RWPE1 (cell line): ENCODE measurements around the gene ABCA13.

Experiments
- CTCF ChIA-PET: fragments of 350-600 bp; sonication (Branson Sonifier 250); formaldehyde crosslinking; extraction: SDS; loops from one replicate; lab custom pipeline; 2021; lab: Yijun Ruan, JAX
- POLR2A ChIA-PET: fragments of 400-600 bp; formaldehyde crosslinking; extraction: SDS; loops from one replicate; lab custom pipeline; 2020; ENCODE audit warnings: antibody characterized with exemption; ENCODE audit not compliant: low non-redundant PET; lab: Yijun Ruan, JAX
- DNase-seq: peaks from one replicate; pipeline ENCODE4 v3.0.0; 2012; ENCODE audit warnings: low spot score
- H3K27ac ChIP-seq: fragments of 450-650 bp; 2 replicates; pipeline ENCODE4 v1.5.1; 2017
- TF ChIP-seq, protein P1 (sequence below): fragments of 450-650 bp; conservative IDR thresholded peaks from 2 replicates; pipeline ENCODE4 v1.5.1; 2017; ENCODE audit warnings: low read depth, mild to moderate bottlenecking

Gene ABCA13

DNA sequence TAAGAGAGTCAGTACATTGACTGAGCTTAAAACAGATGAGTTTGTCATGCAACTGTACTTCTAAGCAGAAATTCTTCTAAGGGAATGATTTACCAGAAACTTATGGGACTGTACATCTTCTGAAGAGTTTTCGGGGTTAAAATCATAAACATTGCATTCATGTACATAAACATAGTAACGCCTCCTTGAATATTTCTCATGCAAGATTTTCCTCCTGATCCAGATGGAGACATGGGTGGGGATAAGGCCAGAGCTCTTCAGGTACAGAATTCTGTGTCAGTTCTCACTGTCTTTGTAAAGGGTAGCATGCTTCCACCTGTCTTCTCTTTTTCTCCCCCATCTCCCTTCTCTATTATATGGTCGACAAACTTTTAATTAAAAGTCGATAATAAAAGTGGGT lies 335.3 kb downstream of the ABCA13 start:
- DNase-seq = no peak
- ChIA-PET POLR2A (no interaction called here), CTCF (no interaction called here)
- H3K27ac ChIP-seq = no peak overlapping the region
- TF ChIP-seq, protein P1, sequence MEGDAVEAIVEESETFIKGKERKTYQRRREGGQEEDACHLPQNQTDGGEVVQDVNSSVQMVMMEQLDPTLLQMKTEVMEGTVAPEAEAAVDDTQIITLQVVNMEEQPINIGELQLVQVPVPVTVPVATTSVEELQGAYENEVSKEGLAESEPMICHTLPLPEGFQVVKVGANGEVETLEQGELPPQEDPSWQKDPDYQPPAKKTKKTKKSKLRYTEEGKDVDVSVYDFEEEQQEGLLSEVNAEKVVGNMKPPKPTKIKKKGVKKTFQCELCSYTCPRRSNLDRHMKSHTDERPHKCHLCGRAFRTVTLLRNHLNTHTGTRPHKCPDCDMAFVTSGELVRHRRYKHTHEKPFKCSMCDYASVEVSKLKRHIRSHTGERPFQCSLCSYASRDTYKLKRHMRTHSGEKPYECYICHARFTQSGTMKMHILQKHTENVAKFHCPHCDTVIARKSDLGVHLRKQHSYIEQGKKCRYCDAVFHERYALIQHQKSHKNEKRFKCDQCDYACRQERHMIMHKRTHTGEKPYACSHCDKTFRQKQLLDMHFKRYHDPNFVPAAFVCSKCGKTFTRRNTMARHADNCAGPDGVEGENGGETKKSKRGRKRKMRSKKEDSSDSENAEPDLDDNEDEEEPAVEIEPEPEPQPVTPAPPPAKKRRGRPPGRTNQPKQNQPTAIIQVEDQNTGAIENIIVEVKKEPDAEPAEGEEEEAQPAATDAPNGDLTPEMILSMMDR = no peak

DNA sequence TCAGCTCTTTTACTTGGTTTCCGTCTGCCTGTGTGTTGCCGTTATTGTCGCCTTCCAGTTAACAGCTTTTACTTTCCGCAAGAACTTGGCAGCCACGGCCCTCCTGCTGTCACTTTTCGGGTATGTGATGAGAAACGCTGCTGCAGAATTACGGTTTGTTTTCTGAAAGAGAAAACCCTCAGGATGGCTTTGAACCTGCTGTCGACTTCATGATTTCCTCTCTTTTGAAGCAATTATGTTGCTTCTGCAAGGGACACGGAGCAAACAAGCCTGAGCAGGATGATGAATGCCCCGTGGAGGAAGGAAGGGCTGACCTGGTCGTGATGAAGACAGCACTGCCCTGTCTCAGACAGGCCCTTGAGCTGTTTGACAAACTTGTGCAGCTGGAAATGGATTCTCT lies 339.8 kb downstream of the ABCA13 start:
- DNase-seq = no peak
- POLR2A ChIA-PET = no interaction called here
- CTCF ChIA-PET = no interaction called here
- TF ChIP-seq, protein P1 = no peak
- no peak overlapping the region for H3K27ac ChIP-seq

DNA sequence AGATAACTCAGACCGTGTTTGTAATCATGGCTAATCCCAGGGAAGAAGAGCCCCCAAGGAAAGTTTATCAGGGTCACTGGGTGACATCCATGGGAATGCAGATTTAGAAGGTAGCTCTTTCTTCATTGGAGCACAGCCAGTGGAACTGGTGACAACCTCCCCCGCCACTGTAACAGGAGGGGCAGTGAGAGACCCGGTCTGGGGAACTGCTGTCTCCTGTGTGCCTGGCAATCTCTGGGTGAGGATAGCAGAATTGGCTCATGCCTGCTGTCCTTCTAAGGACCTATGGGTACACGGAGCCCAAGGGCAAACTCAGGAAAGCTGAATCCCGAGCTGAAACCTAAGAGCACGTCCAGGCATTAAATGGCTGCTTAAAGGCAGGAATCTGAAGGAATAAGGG lies 341.6 kb downstream of the ABCA13 start:
- TF ChIP-seq, protein P1 = no peak
- DNase-seq = no peak
- CTCF ChIA-PET = interaction anchor here (0.8 kb wide), 1 partner anchor 51 kb away, joined by 3 read pairs; no protein-coding TSS in a partner anchor
- POLR2A ChIA-PET = no interaction called here
- H3K27ac ChIP-seq = no peak overlapping the region

- ChIA-PET POLR2A (no interaction called here), CTCF (no interaction called here)
- no peak for DNase-seq
- H3K27ac ChIP-seq = no peak overlapping the region
- TF ChIP-seq, protein P1 = no peak
Measured at GRCh38 chr7:48515171-48515570, 343.9 kb downstream of the ABCA13 start.

GRCh38 chr7:48518092-48518491 lies 346.8 kb downstream of the ABCA13 start:
- CTCF ChIA-PET = no interaction called here

GRCh38 chr7:48522692-48523091 lies 351.4 kb downstream of the ABCA13 start:
- CTCF ChIA-PET = interaction anchor here (0.6 kb wide), 2 partner anchors 15 to 26 kb away, joined by 3 to 4 read pairs; no protein-coding TSS in a partner anchor

More at GRCh38 chr7:48518092-48518491, 346.8 kb downstream of the ABCA13 start:
- H3K27ac ChIP-seq = no peak overlapping the region
- TF ChIP-seq, protein P1 = no peak
- POLR2A ChIA-PET = no interaction called here
- no peak for DNase-seq

More at GRCh38 chr7:48522692-48523091, 351.4 kb downstream of the ABCA13 start:
- POLR2A ChIA-PET = no interaction called here
- DNase-seq = no peak
- H3K27ac ChIP-seq = no peak overlapping the region
- TF ChIP-seq, protein P1 = no peak
